GM12878 (cell line): ENCODE data around the gene BEST4.

Source experiments
- TCF7 ChIP-seq: IDR thresholded peaks from 2 replicates; pipeline ENCODE4 v1.6.1; 2014; ENCODE audit warnings: antibody characterized with exemption, borderline replicate concordance
- TF ChIP-seq, protein P1 (sequence below), 3 experiments: IDR thresholded peaks in 2 of 3; conservative IDR thresholded peaks in 1 of 3; 2 replicates each; pipeline ENCODE4 v1.5.1; 2011; ENCODE audit warnings: low read depth in 3 of 3, low read length in 3 of 3, mild to moderate bottlenecking in 3 of 3, control low read depth in 2 of 3, moderate library complexity in 2 of 3, inconsistent platforms in 1 of 3, mixed read lengths in 1 of 3; ENCODE audit not compliant: control insufficient read depth in 2 of 3, insufficient read depth in 1 of 3; ENCODE audit errors: extremely low read depth in 1 of 3
- TF ChIP-seq, protein P2 (sequence below): IDR thresholded peaks from 2 replicates; pipeline ENCODE4 v1.6.1; 2011; ENCODE audit warnings: low read depth, mild to moderate bottlenecking, low read length, moderate library complexity, borderline replicate concordance; ENCODE audit errors: extremely low read depth

DNA sequence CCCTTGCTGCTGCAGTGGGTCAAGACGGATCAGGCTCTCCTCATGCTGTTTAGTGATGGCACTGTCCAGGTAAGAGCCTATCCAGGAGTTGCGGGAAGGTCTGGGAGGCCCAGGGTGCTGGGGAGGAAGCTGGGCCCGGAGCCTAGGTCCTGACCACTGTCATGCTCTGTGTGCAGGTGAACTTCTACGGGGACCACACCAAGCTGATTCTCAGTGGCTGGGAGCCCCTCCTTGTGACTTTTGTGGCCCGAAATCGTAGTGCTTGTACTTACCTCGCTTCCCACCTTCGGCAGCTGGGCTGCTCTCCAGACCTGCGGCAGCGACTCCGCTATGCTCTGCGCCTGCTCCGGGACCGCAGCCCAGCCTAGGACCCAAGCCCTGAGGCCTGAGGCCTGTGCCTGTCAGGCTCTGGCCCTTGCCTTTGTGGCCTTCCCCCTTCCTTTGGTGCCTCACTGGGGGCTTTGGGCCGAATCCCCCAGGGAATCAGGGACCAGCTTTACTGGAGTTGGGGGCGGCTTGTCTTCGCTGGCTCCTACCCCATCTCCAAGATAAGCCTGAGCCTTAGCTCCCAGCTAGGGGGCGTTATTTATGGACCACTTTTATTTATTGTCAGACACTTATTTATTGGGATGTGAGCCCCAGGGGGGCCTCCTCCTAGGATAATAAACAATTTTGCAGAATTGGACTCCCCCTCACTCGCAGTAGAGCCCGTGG, 17.5 kb upstream of the BEST4 start:
- TF ChIP-seq, protein P1, sequence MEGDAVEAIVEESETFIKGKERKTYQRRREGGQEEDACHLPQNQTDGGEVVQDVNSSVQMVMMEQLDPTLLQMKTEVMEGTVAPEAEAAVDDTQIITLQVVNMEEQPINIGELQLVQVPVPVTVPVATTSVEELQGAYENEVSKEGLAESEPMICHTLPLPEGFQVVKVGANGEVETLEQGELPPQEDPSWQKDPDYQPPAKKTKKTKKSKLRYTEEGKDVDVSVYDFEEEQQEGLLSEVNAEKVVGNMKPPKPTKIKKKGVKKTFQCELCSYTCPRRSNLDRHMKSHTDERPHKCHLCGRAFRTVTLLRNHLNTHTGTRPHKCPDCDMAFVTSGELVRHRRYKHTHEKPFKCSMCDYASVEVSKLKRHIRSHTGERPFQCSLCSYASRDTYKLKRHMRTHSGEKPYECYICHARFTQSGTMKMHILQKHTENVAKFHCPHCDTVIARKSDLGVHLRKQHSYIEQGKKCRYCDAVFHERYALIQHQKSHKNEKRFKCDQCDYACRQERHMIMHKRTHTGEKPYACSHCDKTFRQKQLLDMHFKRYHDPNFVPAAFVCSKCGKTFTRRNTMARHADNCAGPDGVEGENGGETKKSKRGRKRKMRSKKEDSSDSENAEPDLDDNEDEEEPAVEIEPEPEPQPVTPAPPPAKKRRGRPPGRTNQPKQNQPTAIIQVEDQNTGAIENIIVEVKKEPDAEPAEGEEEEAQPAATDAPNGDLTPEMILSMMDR (IDR thresholded peaks at IDR 0.05 in 2 of 3, conservative IDR thresholded peaks at IDR 0.05 in 1 of 3; ENCODE audit: control insufficient read depth in 2 of 3, extremely low read depth in 1 of 3, insufficient read depth in 1 of 3, low read depth in 3 of 3, low read length in 3 of 3), result no peak
- TF ChIP-seq, protein P2, sequence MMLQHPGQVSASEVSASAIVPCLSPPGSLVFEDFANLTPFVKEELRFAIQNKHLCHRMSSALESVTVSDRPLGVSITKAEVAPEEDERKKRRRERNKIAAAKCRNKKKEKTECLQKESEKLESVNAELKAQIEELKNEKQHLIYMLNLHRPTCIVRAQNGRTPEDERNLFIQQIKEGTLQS, result no peak
- no peak for TF ChIP-seq TCF7
